GM10847 (cell line): ENCODE results near the gene PTPN9.

ENCODE experiments used
- POLR2A ChIP-seq: IDR thresholded peaks from 2 replicates; pipeline ENCODE4 v1.6.1; 2011; ENCODE audit not compliant: insufficient read length; ENCODE audit errors: extremely low read depth

PTPN9 gene

GRCh38 chr15:75578948-75579920 lies at the start of gene PTPN9:
Gene PTPN9 (minus strand): TSS chr15:75579315. CDS start chr15:75578776, 539 bp downstream.
- peak; percentile 36 for TF ChIP-seq POLR2A

GRCh38 chr15:75625542-75626347 lies 46.6 kb upstream of the PTPN9 start, which contains the start of gene SNUPN:
Gene SNUPN (minus strand): TSS chr15:75625725. CDS start chr15:75621051, 4,674 bp downstream.
- TF ChIP-seq POLR2A, result peak; percentile 77

GRCh38 chr15:75622505-75622904 lies 43.4 kb upstream of the PTPN9 start:
- TF ChIP-seq POLR2A, result no peak

- no peak for TF ChIP-seq POLR2A
Observed at GRCh38 chr15:75620841-75621391, 41.8 kb upstream of the PTPN9 start.

- TF ChIP-seq POLR2A, result no peak
Observed at GRCh38 chr15:75620058-75620820, 41.1 kb upstream of the PTPN9 start.

DNA sequence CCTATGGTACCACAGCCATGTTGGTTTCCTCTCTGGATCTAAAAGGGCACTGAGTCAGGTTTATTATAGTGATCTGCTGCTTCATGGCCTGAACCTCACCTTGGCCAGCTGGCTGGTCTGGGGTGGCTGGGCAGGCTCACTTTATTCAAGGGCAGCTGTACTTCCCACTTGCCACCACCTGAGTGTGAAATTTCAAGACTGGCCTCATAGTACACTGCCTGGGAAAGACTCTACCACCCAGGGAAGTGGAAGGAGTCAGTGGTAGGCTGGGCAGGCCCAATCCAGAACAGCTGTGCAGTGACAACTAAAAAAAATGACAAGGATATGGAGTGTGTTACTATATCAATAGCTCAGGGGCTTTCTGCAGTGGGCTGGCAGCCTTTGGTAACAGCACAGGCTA lies 37.7 kb upstream of the PTPN9 start:
- TF ChIP-seq POLR2A, result no peak

- no peak for TF ChIP-seq POLR2A
Observed at GRCh38 chr15:75606711-75607699, 27.9 kb upstream of the PTPN9 start.

- no peak for TF ChIP-seq POLR2A
Observed at GRCh38 chr15:75606026-75606425, 26.9 kb upstream of the PTPN9 start.

DNA sequence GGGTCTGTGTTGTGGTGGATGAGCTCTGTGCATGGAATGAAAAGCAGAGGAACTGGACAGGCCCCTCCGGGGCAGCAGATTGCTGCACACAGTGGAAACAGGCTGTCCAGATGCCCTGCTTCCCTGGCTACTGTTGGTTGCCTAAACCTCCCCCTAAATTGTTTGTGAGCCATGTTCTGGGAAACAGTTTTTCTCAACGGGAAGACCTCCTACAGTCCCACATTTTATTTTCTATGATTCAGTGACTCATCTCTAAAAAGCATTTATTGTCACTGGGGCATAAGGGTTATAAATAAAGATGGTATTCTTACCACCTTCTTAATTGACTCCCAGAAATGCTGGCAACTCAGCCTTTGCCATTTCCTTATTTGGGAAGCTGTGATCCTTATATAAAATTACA lies 20.3 kb upstream of the PTPN9 start:
- no peak for TF ChIP-seq POLR2A

GRCh38 chr15:75598361-75598760 lies 19.2 kb upstream of the PTPN9 start:
- no peak for TF ChIP-seq POLR2A

GRCh38 chr15:75597667-75598341 lies 18.7 kb upstream of the PTPN9 start:
- TF ChIP-seq POLR2A, result no peak

- TF ChIP-seq POLR2A, result no peak
Observed at GRCh38 chr15:75596703-75597345, 17.7 kb upstream of the PTPN9 start.

- TF ChIP-seq POLR2A, result no peak
Observed at GRCh38 chr15:75594276-75594675, 15.2 kb upstream of the PTPN9 start.
